ENCODE results near the gene FURIN. TPM values are rescaled to one million over a fixed set of nuclear protein-coding genes. Genes with fewer than 3 reads are reported as not detected.

The FURIN gene
- total and polyA plus RNA-seq, 4 experiments from 2014 or later = 1.6 to 40.3 (median 24.4) TPM

GRCh38 chr15:90902040-90902839, 33.9 kb downstream of the FURIN start:
- POLR2A ChIA-PET (ENCODE audit: partially characterized antibody) = interaction anchor here (0.7 to 8.4 kb wide), 14 partner anchors 12 to 670 kb away, joined by 3 to 315 read pairs (median 7); partner anchors contain the start of genes BLM, FES, HDDC3 and RCCD1
- DNase-seq = peak; percentile 73 to 79 (median 75)
- Mint-ChIP-seq H3K4me3 (peak overlapping the region; percentile 76 to 95 (median 92)), H3K4me1 (peaks cover 10 to 38% (median 26%) of the 10 kb centered on the region in 4 donors), H3K36me3 (peaks cover 17 to 25% of the 10 kb centered on the region in 2 donors), H3K9me3 (no peaks in the 10 kb centered on the region), H3K27me3 (no peaks in the 10 kb centered on the region), H3K27ac (peak overlapping the region; percentile 85 to 96 (median 94))
- peak overlapping the region; percentile 68 for H3K27ac ChIP-seq (ENCODE audit: low read depth, low read length)
- peaks cover 16% of the 10 kb centered on the region for H3K4me1 ChIP-seq (ENCODE audit: insufficient read depth, low read length)
- peaks cover 23% of the 10 kb centered on the region for H3K36me3 ChIP-seq (ENCODE audit: insufficient read depth, low read length)
- H3K4me3 ChIP-seq (ENCODE audit: low read length in 2 of 2) = peak overlapping the region; percentile 61 to 80
- H3K9me3 ChIP-seq (ENCODE audit: control insufficient read depth in 1 of 2, low read length in 2 of 2) = no peaks in the 10 kb centered on the region
- H3K27me3 ChIP-seq (ENCODE audit: insufficient read depth, low read length) = no peaks in the 10 kb centered on the region
- CTCF ChIA-PET (ENCODE audit: partially characterized antibody) = interaction anchor here (0.6 to 12.9 kb wide), 12 partner anchors 11 to 254 kb away, joined by 3 to 344 read pairs (median 6); partner anchors contain the start of genes FES, HDDC3, RCCD1 and UNC45A
- intact Hi-C loops (cut with micrococcal nuclease) = loop anchor here (1.0 to 2.0 kb wide), 4 partner anchors 16 to 369 kb away; no protein-coding TSS in a partner anchor

- no peaks in the 10 kb centered on the region for H3K9me3 ChIP-seq (ENCODE audit: control insufficient read depth in 1 of 2, low read length in 2 of 2)
- H3K4me3 ChIP-seq (ENCODE audit: low read length in 2 of 2) = peak within 1 kb of the TSS; percentile 61 to 80
- Mint-ChIP-seq H3K4me1 (peaks cover 11 to 38% (median 26%) of the 10 kb centered on the region in 4 donors), H3K36me3 (peaks cover 25 to 34% of the 10 kb centered on the region in 2 donors), H3K27ac (peak within 1 kb of the TSS; percentile 85 to 96 (median 94)), H3K4me3 (peak within 1 kb of the TSS; percentile 76 to 95 (median 92)), H3K9me3 (no peaks in the 10 kb centered on the region), H3K27me3 (no peaks in the 10 kb centered on the region)
- H3K27me3 ChIP-seq (ENCODE audit: insufficient read depth, low read length) = no peaks in the 10 kb centered on the region
- H3K27ac ChIP-seq (ENCODE audit: low read depth, low read length) = peak within 1 kb of the TSS; percentile 77
- intact Hi-C loops (cut with micrococcal nuclease) = loop anchor here (1.0 to 2.0 kb wide), 4 partner anchors 17 to 368 kb away; no protein-coding TSS in a partner anchor
- peaks cover 30% of the 10 kb centered on the region for H3K36me3 ChIP-seq (ENCODE audit: insufficient read depth, low read length)
- POLR2A ChIA-PET (ENCODE audit: partially characterized antibody) = interaction anchor here (0.8 to 8.4 kb wide), 16 partner anchors 11 to 671 kb away, joined by 3 to 315 read pairs (median 5); partner anchors contain the start of genes BLM, FES, HDDC3 and NGRN
- DNase-seq = peak; percentile 66 to 80 (median 69)
- CTCF ChIA-PET (ENCODE audit: partially characterized antibody) = interaction anchor here (0.7 to 12.9 kb wide), 11 partner anchors 8 to 255 kb away, joined by 3 to 344 read pairs (median 6); partner anchors contain the start of genes FES, HDDC3, RCCD1 and UNC45A
- peaks cover 16% of the 10 kb centered on the region for H3K4me1 ChIP-seq (ENCODE audit: insufficient read depth, low read length)
Measured at GRCh38 chr15:90902840-90903732, 34.7 kb downstream of the FURIN start, which contains the start of gene MAN2A2. TSS of gene MAN2A2 (plus strand) at chr15:90903302. CDS start at chr15:90904208, 906 bp downstream.

- Mint-ChIP-seq H3K4me1 (peaks cover 11 to 38% (median 26%) of the 10 kb centered on the region in 4 donors), H3K27ac (peak overlapping the region; percentile 70 to 91 (median 84)), H3K36me3 (peaks cover 26 to 38% of the 10 kb centered on the region in 2 donors), H3K4me3 (peak overlapping the region; percentile 76 to 88 (median 84)), H3K9me3 (no peaks in the 10 kb centered on the region), H3K27me3 (no peaks in the 10 kb centered on the region)
- ChIA-PET CTCF (ENCODE audit: partially characterized antibody) (interaction anchor here (1.2 to 12.9 kb wide), 8 partner anchors 9 to 368 kb away, joined by 3 to 344 read pairs (median 7); partner anchors contain the start of genes FES, HDDC3, RCCD1 and UNC45A), POLR2A (ENCODE audit: partially characterized antibody) (interaction anchor here (0.9 to 8.4 kb wide), 12 partner anchors 10 to 672 kb away, joined by 3 to 315 read pairs (median 8); partner anchors contain the start of genes BLM, FES, HDDC3 and NGRN)
- no peaks in the 10 kb centered on the region for H3K27me3 ChIP-seq (ENCODE audit: insufficient read depth, low read length)
- H3K4me3 ChIP-seq (ENCODE audit: low read length in 2 of 2) = peak overlapping the region; percentile 39 to 62
- H3K4me1 ChIP-seq (ENCODE audit: insufficient read depth, low read length) = peaks cover 16% of the 10 kb centered on the region
- peaks cover 34% of the 10 kb centered on the region for H3K36me3 ChIP-seq (ENCODE audit: insufficient read depth, low read length)
- DNase-seq = no peak
- H3K9me3 ChIP-seq (ENCODE audit: control insufficient read depth in 1 of 2, low read length in 2 of 2) = no peaks in the 10 kb centered on the region
- peak overlapping the region; percentile 77 for H3K27ac ChIP-seq (ENCODE audit: low read depth, low read length)
- intact Hi-C loops (cut with micrococcal nuclease) = loop anchor here (2.0 kb wide), 1 partner anchor 367 kb away; no protein-coding TSS in a partner anchor
Measured at GRCh38 chr15:90903733-90904536, 35.5 kb downstream of the FURIN start.

- Histone ChIP-seq H3K36me3 (ENCODE audit: insufficient read depth, low read length) (peaks cover 40% of the 10 kb centered on the region), H3K9me3 (ENCODE audit: control insufficient read depth in 1 of 2, low read length in 2 of 2) (no peaks in the 10 kb centered on the region), H3K27ac (ENCODE audit: low read depth, low read length) (no peak overlapping the region), H3K4me3 (ENCODE audit: low read length in 2 of 2) (no peak overlapping the region), H3K4me1 (ENCODE audit: insufficient read depth, low read length) (peaks cover 16% of the 10 kb centered on the region), H3K27me3 (ENCODE audit: insufficient read depth, low read length) (no peaks in the 10 kb centered on the region)
- no peak overlapping the region for H3K27ac Mint-ChIP-seq
- POLR2A ChIA-PET (ENCODE audit: partially characterized antibody) = interaction anchor here (0.6 to 8.4 kb wide), 2 partner anchors 19 to 27 kb away, joined by 3 to 315 read pairs; partner anchors contain the start of genes HDDC3 and UNC45A
- CTCF ChIA-PET (ENCODE audit: partially characterized antibody) = interaction anchor here (1.2 to 12.9 kb wide), 4 partner anchors 19 to 367 kb away, joined by 3 to 344 read pairs (median 30); partner anchors contain the start of genes FES, HDDC3, RCCD1 and UNC45A
- intact Hi-C loops (cut with micrococcal nuclease) = no loop called here
- peak overlapping the region in 5 of 8 donors; percentile 15 to 33 (median 31) for H3K4me3 Mint-ChIP-seq
- no peak for DNase-seq
- peaks cover 11 to 38% (median 24%) of the 10 kb centered on the region in 4 donors for H3K4me1 Mint-ChIP-seq
- no peaks in the 10 kb centered on the region for H3K27me3 Mint-ChIP-seq
- peaks cover 26 to 44% of the 10 kb centered on the region in 2 donors for H3K36me3 Mint-ChIP-seq
- H3K9me3 Mint-ChIP-seq = no peaks in the 10 kb centered on the region
Measured at GRCh38 chr15:90904746-90905145, 36.4 kb downstream of the FURIN start.

- peaks cover 16% of the 10 kb centered on the region for H3K4me1 ChIP-seq (ENCODE audit: insufficient read depth, low read length)
- POLR2A ChIA-PET (ENCODE audit: partially characterized antibody) = interaction anchor here (0.6 to 8.4 kb wide), 2 partner anchors 20 to 26 kb away, joined by 3 to 315 read pairs; partner anchors contain the start of genes HDDC3 and UNC45A
- DNase-seq = no peak
- CTCF ChIA-PET (ENCODE audit: partially characterized antibody) = interaction anchor here (0.7 to 12.9 kb wide), 4 partner anchors 20 to 366 kb away, joined by 3 to 344 read pairs (median 21); partner anchors contain the start of genes FES, HDDC3 and UNC45A
- H3K9me3 ChIP-seq (ENCODE audit: control insufficient read depth in 1 of 2, low read length in 2 of 2) = no peaks in the 10 kb centered on the region
- H3K36me3 ChIP-seq (ENCODE audit: insufficient read depth, low read length) = peaks cover 48% of the 10 kb centered on the region
- peaks cover 11 to 38% (median 24%) of the 10 kb centered on the region in 4 donors for H3K4me1 Mint-ChIP-seq
- H3K36me3 Mint-ChIP-seq = peaks cover 29 to 51% of the 10 kb centered on the region in 2 donors
- H3K4me3 ChIP-seq (ENCODE audit: low read length in 2 of 2) = no peak overlapping the region
- no peaks in the 10 kb centered on the region for H3K9me3 Mint-ChIP-seq
- intact Hi-C loops (cut with micrococcal nuclease) = no loop called here
- H3K4me3 Mint-ChIP-seq = peak overlapping the region in 2 of 8 donors; percentile 40 to 49
- H3K27ac ChIP-seq (ENCODE audit: low read depth, low read length) = no peak overlapping the region
- H3K27me3 Mint-ChIP-seq = no peaks in the 10 kb centered on the region
- H3K27me3 ChIP-seq (ENCODE audit: insufficient read depth, low read length) = no peaks in the 10 kb centered on the region
- peak overlapping the region in 2 of 7 donors; percentile 42 to 80 for H3K27ac Mint-ChIP-seq
Measured at GRCh38 chr15:90905306-90906180, 37.2 kb downstream of the FURIN start.

Data from CD4-positive, alpha-beta memory T cell (primary cell).